HG02763 (cell line): ENCODE measurements around the gene AATK.

Experiments
- ATAC-seq: cut with Tn5 transposase; IDR thresholded peaks from one replicate; pipeline ENCODE4 v1.9.1; 2021; ENCODE audit warnings: mild to moderate bottlenecking, moderate library complexity; ENCODE audit not compliant: unreplicated experiment

AATK gene

DNA sequence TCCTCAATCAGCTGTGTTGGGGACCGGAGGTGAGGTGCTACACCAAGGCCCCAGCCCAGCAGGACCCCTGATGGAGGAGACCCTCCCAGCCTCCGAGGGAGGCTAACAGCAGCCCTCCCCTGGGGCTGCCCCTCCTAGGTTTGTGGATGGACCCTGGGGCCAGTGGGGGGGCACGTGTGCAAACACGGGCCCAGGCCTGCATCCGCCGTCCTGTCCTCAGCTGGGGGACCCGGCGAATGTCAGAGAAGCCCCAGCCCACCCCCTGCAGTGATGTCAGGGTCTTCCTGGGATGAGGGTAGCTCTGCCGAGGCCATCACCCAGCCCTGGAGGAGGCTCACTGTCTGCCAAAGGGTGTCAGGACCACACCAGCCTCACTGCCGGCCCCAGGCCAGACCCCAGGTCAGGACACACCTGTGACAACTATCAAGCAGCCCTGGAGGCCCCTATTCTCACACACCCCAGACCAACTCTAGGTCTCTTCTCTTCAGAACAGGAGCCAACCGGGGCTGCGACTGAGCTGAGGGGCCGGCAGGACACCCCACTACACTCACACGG is 30.0 kb upstream of the AATK start:
- no peak for ATAC-seq

DNA sequence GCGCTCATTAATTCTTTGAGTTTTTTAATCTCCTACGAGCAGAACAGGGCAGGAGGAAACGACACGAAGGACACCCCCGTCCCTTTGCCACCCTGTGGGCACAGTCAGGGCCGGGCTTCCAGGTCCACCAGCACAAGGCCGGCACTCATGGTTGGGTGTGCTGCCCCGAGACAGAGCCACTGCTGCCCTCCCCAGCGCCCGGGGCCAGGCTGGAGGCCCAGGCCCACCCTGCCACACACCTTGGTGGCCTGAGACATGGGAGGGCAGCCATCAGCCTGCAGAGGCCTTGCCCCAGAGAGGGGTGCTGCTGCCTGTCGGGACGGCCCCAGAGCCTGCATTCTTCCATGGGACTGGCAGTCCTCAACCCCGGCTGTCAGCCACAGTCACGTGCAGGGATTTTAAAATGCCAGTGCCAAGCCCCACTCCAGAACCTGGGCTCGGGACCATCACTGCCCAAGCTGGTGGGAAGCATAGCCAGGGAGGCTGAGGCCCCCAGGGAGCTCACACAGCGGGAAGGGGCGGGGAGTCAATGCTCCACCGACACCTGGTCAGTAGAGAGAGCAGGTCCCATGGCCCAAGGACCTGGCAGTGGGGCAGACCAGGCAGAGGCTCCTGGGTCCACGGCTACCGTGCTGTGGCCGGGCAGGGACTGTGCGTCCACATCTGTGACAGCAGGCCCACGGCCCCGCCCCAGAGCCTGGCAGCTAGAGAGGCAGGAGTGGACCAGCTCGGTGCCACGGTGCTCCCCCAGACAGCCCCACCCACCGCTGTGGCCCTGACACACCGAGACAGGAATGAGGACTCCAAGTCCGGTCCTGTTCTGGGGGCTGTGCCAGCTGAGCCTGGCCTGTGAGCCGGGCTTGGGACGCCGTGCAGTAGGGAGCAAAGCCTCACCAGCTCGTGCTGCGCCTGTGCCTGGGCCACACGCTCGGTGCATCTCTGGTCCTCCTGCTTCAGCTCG is 29.2 kb upstream of the AATK start:
- no peak for ATAC-seq

DNA sequence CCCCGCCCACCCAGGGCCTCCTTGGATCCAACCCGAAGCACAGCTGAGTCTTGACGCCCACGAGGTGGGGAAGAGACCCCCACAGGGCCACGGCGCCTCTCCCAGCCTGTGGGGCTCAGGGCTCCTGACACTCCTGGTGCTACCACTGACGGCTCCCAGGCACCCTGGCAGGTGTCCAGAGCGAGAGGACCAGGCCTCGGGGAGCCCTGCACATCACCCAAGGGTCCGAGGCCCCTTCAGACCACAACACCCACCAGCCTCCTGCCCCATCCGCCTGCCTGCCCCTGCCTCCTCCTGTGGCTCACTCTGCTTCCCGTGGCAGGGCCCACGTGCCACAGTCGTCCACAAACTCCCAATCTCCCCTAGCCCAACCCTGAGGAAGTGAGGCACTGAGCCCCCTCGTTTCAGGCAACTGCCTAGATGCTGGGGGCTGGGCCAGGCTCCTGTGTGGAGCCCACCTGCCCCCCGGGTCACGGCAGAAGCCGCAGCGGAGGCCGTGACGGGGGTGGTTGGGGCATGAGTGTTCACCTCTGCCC is 28.3 kb upstream of the AATK start:
- ATAC-seq, result no peak

DNA sequence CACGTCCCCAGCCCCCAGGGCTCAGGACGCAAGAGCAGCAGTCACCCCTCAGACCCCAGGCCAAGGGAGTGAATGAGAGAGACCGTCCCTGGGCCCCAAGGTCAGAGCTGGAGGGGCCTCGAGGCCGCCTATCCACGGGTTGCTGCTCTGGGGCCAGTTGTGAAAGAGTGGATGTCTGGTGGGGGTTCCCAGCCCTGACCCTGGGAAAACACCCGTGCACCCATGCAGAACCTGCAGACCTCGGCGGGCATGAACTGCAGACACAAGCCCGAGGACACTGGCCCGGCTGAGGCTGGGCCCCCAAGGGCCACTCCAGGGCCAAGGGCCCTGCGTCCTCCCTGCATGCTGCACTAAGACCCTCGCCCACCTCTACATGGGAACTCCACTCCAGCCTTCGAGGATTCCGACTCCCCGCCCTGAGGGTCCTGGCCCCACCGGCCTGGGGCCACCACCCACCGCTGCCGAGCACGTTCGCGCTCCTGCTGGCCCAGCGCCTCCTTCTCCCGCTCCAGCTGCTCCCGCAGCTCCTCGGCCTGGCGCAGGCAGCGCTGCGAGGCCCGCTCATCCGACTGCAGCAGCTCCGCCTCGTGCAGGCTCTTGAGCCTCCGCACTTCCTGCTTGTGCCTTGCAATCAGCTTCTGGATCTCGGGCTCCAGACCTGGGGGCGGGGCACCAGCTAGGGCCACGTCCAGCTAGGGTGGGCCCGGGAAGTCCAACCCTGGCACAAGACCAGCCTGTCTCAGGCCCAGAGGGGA is 27.6 kb upstream of the AATK start:
- no peak for ATAC-seq

DNA sequence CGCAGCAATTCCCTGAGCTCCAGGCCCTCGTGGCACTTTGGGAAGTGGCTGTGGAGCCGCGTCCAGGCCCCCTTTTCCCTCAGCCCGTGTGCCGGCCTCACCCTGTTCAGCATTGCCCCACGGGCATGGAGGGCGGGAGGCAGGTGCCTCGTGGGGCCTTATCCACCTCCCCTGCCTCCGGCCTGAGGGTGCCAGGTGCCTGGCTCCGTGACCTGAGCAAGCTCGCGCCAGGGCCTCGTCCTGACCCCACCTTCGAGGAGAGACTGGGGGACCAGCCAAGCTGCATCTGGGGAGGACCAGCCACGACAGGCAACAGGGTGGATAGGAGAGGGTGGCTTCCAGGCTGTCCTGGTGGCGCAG is 27.0 kb upstream of the AATK start:
- ATAC-seq, result no peak

DNA sequence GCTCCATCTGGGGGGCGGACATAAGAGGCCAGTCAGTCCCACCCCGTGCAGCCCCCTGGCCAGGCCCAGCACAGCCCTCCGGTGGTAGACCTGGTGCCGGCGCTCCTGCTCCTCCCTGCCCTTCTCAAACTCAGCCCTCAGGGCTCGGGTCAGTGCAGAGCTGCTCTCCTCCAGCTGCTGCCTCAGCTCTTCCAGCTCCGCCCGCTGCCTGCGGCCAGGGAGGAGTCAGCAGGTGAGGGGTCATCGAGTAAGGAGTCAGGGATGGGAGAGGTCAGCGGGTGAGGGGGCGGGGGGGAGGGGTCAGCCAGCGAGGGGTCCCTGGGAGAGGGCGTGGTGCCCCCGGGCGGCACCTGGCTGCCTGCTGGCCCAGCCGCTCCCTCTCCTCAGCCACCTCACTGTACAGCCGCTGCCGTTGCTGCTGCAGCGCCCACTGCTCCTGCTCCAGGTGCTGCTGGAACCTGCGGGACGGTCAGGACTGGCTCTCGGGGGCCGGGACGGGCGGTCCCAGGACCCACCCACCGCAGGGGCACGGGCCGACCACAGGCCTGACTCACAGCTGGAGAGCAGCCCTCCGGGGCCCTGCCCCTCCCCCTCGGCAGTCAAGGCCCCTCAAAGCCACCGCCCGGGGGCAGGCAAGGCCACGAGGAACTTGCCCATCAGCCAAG is 26.5 kb upstream of the AATK start:
- no peak for ATAC-seq

DNA sequence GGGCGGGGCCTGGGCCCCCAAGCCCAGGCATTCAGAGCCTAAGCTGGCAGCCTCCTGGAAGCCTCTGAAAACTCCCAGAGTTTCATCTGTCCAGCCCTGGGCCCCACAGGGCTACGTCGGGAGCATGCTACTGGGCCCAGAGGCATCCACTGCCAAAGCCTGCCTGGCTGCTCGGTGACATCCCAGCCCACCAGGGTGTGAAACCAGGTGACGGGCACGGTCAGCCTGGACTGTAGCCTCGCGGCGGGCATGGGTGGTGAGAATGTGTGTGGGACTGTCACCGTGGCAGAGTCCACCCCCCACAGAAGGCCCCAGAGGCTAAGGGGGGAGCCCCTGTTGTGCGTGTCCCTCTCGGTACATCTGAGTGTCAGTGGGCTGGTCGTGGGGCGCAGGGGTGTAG is 25.6 kb upstream of the AATK start:
- ATAC-seq, result no peak

DNA sequence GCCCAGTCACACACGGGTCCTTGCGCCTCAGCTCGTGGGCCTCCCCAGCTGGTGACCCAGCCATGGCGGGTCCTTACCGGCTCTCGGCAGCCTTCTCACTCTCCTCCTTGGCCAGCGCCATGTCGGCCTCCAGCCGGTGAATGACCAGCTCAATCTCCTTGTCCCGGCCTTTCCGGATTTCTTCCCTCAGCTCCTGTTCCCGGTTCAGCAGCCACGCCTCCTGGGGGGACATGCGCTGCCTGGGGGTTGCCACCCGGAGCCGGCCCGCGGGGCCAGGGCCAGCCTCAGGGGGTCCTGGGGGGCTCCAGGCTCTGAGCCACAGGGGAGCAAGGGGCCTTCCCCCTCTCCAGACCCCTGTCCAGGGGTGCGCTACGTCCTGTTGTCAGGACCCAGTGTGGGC is 25.1 kb upstream of the AATK start:
- no peak for ATAC-seq

DNA sequence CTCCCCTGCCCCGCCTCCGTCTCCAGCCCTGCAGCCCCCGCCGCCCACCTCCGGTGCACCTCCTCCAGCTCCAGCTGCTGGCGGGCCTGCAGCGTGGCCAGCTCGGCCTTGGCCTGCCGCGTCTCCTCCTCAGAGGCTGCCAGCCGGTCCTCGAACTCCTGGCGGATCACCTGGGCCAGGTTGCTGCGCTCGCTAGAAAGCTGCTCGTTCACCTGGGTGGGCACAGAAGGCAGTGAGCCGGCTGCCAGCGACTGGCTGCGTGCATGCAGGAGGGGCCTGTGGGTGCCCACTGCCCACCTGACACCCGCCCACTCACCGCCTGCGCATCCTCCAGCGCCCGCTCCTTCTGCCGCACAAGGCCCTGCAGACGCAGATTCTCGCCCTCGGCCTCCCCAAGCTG is 24.6 kb upstream of the AATK start:
- no peak for ATAC-seq

DNA sequence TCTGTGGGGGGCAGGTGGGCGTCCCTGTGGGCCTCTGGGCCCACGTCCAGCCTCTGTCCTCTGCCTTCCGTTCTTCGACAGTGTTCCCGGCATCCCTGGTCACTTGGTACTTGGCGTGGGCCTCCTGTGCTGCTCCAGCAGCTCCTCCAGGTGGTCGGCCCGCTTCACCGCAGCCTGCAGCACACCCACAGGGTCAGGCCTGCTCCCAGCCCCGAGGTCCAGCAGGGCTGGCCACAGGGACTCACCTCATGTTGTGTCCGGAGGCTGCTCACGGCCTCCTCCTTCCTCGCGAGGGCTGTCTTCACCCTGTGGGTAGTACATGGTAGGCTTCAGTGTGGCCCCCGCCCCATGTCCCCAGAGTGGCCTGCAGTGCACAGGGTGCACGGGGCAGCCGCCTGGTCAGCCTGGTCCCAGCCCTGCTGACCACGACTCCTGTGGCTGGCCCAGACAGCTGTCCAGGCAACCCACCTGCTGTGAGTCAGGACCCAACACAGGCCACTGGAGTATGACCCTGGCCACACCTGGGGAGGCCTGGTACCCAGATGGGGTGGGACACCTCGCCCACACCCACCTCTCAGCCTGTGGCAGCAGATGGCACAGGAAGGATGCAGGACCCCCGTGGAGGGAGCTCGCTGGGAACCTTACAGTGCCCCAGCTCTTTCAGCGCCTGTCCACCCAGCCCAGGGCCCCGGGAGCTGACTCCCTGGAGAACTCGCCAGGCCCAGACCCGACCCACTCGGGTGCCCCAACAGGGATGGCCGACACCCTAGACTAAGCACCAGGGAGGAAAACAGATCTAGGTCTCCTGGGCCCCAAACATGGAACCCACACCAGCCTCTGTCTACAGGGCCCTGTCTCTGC is 23.9 kb upstream of the AATK start:
- no peak for ATAC-seq

DNA sequence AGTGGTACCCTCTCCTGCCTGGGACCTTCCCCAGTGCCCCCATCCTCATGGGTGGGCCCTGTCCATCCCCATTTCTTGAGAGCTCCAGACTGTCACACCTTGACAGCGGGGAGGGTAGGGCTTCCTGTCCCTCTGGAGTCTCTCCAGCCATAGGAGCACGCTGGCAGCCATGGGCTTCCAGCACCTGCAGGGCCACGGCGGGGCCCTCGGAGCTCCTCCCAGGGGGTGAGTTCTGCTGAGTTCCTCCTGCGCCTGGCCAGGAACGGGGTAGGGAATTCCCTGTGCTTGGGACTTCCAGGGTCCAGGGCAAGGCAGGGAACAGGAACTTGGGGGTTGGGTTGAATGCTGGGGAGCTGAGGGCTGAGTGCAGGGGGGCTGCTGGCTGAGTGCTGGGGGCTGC is 23.0 kb upstream of the AATK start:
- no peak for ATAC-seq

DNA sequence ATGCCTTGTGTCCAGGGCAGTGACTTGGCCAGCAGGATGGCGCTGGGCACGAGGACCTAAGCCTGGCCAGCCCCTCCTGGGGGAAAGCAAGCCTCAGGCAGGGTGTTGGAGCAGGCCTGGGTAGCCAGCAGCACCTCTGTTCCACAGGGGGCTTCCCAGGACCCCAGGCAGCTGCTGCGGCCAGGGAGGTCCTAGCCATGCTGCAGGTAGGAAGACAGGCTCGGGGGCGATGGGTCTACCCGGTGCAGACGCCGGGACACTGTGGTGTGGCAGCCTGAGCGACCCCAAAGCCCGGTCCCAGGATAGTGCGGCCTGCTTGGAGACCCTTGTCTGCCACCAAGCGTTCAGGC is 22.4 kb upstream of the AATK start:
- no peak for ATAC-seq

DNA sequence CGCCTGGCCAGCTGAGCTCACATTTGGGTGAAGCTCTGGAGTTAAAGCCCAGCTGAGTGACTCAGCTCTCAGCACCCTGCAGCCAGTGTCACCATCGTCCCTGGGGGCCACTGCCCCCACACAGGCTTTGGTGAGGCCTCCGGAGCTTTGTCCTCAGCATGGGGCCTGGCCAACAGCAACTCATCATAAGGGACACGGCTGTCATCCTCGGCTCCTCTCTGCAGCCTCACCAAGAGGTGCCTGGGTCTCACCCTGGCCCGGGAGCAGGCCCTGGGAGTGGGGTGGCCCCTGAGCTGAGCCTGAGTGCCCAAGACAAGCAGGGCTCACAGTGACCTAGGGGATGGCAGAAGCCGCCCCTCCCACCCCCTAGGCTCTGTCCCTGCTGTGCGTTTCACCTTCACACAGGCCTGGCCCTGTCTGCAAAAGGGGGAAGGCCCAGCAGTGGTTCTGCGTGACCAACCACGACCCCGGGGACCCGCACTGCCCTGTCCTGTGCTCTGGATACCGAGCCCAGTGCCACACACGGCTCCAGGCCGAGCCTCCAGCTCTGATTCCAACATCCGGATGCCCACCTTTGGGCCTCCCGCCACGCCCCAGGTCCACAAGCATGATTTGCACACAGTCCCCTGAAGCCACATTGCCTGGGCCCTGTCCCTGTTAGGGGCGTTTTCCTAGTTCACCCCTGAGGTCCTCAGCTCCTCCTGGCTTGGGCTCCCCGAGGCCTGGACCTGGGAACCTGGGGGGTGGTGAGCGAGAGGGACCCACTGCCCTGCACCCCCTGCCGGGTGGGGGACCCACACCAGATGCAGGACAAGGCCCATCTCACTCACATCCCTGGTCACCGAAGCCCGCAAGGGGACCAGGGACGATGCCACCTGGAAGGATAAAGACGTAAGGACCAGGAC is 21.8 kb upstream of the AATK start:
- no peak for ATAC-seq

DNA sequence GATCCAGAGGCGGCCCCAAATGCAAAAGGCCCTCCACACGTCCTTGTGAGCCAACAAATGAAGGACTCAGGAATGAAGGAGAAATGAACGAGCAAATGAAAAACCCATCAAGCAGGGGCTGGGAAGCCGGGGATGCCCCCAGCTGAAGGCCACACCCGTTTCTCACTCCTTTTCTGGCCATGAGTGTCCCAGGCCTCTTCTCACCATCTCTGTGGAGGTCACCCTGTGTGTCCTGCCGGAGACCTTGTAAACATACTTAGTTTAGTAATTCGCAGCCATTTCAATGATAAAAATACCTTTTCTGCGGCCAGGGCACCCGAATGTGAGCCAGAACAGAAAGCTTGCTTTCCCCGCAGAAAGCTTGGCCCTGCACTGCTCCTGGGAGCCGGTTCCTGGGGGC is 21.1 kb upstream of the AATK start:
- no peak for ATAC-seq

DNA sequence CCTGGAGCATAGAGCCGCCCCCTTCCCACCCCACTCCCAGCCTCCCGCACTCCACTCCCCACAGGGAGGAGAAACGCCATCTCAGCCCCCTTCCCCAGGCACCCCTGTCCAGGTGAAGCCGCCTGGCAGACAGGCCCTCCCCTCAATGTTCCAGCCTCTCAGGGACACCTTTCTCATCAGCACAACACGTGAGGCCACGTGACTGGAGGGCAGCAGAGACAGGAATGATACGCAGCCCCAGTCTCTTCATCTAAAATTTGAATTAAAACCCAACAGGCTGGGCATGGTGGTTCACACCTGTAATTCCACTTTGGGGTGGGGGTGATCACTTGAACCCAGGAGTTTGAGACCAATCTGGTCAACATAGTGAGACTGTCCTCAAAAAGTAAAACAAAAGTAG is 20.2 kb upstream of the AATK start:
- ATAC-seq, result no peak

DNA sequence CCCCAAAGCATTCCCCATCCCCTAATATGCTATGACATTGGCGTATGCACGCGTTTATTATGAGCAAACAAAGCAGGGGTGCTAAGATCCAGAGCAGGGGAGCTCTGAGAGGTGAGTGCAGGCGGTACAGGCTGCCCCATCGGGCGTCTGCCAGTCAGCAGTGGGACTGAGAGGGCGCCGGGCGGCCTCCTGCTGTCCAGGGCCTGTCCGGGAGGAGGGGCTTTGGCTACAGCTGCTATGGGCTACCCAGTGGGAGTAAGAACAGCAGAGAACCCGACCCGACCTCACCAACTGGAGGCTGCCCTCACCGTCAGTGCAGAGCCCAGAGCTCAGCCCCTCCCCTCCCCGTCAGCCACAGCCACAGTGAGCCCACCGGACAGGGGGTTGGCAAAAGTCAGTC is 18.5 kb upstream of the AATK start:
- ATAC-seq, result no peak

DNA sequence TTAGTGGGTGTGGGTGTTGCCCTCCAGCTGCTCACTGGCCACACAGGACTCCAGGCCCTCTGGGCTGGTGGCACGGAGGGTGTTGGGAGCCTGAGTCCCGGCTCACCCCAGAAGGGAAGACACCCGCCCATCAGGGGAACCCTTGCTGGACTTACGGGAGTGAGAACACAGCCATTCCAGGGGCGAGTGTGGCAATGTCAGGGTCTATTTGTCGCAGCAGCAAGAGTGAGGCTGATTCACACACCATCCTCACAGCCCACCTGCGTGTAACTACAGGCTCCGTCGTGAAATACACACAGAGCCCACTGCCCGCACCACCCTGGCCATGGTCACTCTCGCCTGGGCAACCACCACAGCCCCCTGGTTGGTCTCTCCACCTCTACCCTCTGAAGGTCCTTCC is 17.8 kb upstream of the AATK start:
- no peak for ATAC-seq

DNA sequence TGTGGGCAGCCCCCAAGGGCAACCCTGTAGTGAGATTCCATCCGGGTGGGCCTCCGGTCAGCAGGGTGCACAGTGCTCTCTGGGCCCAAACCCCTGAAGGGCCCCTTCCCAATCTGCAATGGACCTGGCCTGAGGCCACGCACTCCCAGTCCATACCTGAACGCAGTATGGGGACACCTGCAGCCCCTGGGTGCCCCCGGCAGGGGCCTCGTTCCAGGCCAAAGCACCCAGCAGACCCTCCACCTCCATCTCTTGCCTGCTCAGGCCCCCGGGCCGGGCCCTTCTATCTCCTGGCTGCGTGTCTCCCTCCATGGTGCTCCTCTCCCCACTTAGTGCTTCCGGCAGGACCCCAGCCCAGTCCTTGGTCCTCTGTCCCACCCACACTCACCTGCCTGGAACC is 17.3 kb upstream of the AATK start:
- no peak for ATAC-seq

DNA sequence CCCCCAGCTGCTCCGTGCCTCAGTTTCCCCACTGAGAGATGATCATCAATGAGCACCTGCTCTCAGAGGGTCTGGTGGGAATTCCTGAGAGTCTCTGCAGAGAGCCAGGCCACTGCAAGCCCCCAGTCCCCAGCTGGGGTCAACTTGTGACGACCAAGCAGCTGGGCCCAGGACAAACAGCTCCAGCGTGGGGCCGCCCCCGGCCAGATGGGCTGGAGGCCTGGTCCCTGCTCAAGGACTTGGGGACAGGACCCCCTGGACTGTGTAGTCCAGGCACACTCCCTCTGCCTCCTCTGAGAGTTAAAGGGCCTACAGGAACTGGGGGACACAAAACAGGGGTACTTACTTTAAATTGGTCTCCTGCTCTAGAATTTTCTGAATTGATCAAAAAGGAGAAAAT is 16.6 kb upstream of the AATK start:
- no peak for ATAC-seq
